KBM-7 (cell line): Measurements from ENCODE around the gene MYO16.

Experiments
- DNase-seq: peaks from one replicate; pipeline ENCODE4 v3.0.0-alpha.2; 2015
- in situ Hi-C: fragments of 300-500 bp; cut with MboI; formaldehyde crosslinking; loops from 2 replicates; pipeline ENCODE4 v1.14.3; 2020; ENCODE audit warnings: low sequenced_read_pairs, low pct_unique_long_range_greater_than_20kb, mixed read lengths

Gene MYO16

GRCh38 chr13:109256866-109257760, 627.7 kb downstream of the MYO16 start:
- DNase-seq = no peak
- in situ Hi-C loops = no loop called here
